ENCODE results near the gene MMEL1.
"Not testable (repeated sequence)": the region's sequence is repeated elsewhere in the genome, so short reads cannot be mapped to it uniquely, and the experiment has no call there.

Gene MMEL1

DNA sequence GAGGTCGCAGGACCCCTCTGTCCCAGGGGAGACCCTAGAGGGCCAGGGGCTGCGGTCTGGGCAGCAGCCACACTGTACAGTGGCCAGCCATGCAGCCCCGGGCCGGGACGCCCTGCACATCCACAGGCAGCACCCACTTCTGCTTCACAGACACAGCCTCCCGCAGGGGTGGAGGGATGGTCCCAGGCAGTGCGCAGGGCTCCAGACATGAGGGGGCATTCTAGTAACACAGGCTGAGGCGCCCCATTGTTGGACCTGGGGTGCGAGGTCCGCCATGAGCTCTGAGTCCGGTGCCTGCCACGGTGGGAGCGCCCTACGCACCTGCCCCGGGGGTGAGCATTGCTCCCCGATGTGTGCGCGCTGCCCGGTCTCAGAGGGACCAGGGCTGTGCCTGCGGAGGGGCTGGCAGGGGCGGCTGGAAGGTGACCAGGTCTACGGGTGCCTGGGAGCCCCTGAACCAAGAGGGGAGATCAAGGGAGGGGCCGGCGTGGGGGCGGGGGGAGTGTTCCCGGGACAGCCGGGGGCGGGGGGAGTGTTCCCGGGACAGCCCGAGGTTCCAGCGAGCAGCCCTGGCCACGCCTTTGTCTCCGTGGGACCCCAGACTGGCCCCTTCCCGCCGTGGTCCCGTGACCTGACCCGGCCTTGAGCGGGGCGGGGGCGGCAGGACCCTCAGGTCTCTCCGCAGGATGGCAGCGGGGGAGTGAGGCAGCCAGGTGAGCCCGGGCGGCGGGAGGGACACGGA, 4.5 kb downstream of the MMEL1 start:
- DNase-seq (ENCODE audit: low read depth in 2 of 2): no peak

DNA sequence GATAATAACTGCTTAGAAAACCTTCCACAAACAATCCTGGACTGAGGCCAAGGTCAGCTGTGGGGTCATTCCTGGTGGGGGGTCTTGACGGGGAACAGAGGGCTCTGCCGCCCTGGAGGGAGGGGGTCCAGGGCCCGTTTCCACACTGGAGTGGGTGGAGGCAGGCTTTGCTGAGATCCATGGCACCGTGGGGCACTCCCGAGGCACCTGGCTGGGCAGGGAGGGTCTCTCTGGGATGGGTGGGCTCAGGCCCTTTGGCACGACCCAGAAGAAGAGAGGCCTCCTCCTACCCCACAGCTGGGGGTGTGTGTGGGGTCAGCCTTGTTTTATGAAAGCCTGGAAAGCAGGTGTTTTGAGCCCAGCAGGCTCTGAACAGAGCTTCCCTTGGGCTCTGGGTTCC, 5.1 kb downstream of the MMEL1 start:
- DNase-seq (ENCODE audit: low read depth in 2 of 2): no peak

DNA sequence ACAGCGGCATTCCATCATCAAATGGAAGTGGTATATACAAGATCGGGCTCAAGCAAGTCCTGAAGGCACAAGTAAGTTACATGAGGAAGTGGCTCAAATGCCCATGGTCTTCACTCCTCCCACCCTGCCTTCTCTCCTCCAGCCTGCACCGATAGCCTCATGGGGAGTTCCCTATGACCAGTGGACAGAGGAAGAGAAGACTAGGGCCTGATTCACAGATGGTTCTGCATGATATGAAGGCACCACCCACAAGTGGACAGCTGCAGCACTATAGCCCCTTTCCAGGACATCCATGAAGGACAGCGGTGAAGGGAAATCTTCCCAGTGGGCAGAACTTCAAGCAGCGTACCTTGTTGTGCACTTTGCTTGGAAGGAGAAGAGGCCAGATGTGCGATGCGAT, 7.1 kb downstream of the MMEL1 start:
- not testable (repeated sequence) for DNase-seq (ENCODE audit: low read depth in 2 of 2)

DNA sequence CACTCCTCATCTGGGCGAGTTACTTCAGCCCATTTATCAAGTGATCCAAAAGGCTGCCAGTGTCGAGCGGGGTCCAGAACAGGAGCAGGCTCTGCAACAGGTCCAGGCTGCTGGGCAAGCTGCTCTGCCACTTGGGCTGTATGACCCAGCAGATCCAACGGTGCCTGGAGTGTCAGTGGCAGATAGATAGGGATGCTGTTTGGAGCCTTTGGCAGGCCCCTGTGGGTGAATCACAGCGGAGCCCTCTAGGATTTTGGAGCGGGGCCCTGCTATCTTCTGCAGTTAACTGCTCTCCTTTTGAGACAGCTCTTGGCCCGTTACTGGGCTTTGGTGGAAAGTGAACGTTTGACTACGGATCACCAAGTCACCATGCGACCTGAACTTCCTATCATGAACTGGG, 7.5 kb downstream of the MMEL1 start:
- DNase-seq (ENCODE audit: low read depth in 2 of 2): no peak

DNA sequence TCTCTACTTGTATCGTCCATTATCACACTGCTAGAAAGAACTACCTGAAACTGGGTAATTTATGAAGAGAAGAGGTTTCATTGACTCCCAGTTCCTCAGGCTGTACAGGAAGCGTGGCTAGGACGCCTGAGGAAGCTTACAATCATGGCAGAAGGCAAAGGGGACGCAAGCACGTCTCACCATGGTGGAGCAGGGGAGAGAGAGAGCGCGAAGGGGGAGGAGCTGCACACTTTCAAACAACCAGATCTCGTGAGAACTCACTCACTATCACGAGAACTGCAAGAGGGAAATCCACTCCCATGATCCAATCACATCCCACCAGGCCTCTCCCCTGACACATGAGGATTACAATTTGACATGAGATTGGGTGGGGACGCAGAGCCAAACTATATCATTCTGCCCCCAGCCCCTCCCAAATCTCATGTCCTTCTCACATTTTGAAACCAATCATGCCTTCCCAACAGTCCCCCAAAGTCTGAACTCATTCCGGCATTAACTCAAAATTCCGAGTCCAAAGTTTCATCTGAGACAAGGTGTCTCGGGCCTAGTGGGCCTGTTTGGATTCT, 8.0 kb downstream of the MMEL1 start:
- DNase-seq (ENCODE audit: low read depth in 2 of 2): no peak

DNA sequence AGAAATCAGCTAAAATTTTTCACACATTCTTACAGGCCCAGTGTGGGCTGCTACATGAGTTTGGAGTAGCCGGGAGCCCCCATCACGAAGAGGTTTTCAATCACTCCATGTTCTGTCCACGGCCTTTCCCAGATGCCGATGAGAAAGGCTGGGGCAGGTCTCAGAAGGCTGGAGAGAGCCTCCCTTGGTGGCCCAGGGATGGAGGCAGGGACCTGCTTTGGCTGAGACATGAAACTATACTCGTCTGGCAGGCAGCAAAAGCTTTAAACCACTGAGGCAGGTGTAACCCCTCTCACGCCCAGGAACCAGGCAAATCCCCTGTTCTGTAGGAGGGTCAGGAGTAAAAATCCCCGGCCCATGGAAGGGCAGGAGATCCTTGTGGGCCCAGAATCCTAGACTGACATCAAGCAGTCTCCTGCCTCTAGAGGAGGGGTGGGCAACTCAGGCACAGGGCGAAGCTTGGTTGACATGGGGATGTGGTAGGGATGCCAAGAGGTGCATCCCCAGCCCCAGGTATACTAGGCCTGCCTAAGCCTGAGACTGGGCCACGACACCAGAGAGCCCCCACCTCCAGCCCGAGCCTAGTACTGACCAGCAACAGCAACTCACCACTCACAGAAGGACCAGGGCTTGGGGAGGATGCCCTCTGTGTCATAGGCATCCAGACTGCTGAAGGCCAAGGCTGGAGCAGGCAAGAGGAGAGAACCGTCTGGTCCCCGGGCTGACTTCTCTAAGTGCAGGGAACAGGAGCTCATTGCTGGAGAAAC, 9.1 kb downstream of the MMEL1 start:
- no peak for DNase-seq (ENCODE audit: low read depth in 2 of 2)

DNA sequence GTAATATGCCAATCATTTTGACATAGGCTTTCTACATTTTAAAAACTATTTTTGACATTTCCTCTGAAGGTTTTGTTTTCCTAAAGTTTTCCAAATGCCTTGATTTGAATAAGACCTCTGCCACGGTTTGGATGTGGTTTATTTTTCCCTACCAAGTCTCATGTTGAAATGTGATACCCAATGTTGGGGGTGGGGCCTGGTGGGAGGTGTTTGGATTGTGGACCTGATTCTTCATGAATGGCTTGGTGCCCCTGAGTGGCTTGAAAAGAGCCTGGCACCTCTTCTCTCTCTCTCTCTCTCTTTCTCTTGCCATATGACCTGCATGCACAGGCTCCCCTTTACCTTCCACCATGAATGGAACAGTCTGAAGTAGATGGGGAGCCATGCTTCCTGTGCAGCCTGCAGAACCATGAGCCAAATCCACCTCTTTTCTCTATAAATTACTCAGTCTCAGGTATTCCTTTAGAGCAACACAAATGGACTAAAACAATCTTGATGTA, 14.8 kb downstream of the MMEL1 start:
- no peak for DNase-seq (ENCODE audit: low read depth in 2 of 2)

DNA sequence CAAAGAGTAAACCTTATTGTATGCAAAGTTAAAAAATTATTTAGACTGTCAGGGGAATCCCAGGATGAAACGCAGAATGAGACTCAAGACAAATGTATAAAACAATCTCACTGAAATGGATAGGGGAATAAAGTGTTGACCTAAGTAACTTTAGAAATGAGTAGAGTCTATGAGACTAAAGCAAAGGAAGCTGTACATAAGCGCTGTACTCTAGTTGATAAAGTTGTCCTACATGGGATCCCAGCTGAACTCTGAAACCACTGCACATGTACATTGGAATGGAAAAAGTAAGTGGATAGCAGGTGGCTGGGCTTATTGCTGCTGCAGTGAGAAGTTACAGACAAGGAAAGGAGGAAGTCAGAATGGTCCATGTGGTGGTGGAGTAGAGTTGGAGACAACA, 18.7 kb downstream of the MMEL1 start:
- no peak for DNase-seq (ENCODE audit: low read depth in 2 of 2)

DNA sequence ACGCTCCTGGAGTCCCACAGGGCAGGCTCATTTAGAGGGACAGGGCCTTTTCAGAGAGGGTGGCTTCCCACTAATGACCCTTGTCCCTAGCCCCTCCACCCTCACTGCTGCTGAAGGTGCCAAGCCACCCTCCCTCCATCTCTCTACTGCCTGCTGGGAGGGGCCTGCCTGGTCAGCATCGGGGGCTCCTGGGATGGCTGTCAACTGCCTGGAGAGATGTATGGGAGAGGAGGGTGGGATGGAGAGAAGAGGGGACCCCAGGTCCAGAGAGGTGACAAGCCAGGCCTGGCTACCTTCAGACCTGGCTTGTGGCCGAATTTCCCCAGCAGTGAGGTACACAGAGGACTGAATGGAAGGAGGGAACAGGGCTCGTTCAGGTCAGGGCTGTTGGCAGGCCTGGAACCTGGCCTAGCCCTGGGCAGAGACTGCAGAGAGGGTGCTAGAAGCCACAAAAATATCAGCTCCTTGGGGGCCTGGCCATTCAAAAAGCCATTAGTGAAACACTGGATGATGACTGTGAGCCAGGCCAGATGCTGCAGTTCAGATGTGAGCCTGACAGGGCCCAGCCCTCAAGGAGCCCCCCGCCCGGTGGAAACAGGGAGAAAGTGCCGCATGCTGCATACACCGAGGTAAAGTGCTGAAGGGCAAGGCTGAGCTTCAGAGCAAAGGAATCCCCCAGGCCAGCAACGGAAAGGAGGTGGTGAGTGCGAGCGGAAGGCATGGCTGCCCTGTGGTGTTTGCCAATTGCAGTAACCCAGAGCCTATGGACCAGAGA, 20.0 kb downstream of the MMEL1 start:
- DNase-seq (ENCODE audit: low read depth in 2 of 2): no peak

DNA sequence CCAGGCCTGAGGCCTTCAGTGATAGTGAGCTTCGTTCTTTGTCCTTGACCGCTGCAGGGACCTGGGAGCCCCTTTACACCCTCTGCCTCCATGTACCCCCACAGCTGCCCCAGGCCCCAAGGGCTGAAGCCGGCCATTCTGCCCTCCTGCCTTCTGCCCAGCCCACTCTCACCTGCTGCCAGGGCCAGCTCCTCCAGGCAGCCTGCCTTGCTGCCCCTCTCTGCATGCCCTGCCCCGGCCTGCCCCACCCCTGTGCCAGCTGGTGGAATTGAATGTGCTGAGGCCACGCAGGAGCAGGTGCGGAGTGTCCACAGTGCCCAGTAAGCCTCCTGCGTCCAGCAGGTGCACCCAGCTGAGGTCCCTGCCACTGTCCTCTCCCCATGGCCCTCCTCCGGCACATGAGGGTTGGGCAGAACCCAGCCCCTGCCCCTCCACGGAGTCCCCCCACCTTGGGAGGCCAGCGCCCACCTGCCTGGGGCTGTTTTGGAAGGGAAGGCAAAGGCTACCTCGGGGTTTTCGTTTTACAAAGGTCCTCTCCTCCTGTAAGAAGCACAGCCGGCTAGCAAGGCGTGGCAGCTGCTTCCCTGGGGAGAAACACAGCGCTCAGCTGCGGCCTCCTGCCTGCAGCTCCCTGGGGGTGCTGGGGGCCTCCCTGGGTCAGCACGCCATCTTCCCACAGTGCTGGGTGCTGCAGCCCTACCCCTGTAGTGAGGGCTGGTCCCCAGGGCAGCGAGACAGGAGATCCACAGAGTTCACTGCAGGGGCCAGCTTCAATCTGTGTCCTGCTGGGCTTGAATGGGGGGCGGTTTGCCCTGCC, 21.0 kb downstream of the MMEL1 start:
- DNase-seq (ENCODE audit: low read depth in 2 of 2): no peak

DNA sequence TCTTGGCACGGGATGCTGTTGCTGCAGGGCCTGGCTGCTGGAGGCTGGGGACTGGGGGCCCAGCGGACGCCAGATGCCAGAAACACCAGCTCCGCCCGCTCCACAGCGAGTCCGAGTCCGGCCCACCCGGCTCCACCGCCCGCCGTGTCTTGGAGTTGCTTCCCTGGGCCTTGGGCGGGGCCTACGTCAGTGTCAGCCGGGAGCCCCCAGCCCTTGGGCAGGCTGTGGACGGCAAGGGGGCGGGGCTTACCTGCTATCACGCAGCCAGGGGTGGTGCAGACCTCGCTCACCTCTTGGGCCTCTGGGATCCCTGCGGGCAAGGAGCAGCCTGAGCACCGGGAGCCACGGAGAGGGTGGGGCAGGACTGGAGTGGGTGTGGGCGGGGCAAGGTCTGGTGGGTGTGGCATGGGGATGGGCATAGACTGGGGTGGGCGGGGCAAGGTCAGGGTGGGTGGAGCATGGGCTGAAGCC, 21.8 kb downstream of the MMEL1 start:
- no peak for DNase-seq (ENCODE audit: low read depth in 2 of 2)

DNA sequence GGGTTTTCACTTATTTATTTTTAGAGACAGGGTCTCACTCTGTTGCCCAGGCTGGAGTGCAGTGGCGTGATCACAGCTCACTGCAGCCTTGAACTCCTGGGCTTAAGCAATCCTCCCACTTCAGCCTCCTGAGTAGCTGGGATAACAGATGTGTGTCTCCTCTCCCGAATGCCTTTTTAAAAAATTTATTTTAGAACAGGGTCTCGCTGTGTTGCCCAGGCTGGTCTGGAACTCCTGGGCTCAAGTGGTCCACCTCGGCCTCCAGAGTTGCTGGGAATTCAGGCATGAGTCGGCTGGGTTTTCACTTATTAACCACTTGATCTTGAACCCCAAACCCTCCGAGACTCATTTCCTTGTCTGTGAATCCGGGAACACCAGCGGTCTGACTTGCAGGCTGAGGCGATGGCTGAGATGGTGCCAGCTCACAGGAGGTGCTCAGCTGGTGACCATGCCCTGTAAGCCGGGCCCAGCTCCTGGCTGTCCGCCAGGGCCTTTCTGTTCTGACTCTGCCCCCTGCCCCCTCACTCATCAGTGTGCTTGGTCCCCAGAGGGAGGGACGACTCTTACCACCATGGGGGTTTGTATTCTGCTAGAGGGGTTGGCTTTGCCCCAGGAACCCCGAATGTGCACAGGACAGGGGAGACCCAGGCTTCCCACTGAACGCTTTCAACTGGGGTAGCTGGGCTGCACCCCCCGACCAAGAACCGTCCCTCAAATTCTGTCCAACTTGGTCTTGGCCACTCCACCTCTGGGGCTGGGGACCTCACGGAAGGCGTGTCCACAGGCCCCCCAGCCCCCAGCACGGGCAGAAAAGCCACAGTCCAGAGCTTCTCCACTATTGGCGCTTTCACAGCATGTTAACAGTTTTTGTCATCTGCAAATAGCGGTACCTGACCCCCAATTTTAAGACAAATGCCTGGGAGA, 22.5 kb downstream of the MMEL1 start:
- DNase-seq (ENCODE audit: low read depth in 2 of 2): no peak

DNA sequence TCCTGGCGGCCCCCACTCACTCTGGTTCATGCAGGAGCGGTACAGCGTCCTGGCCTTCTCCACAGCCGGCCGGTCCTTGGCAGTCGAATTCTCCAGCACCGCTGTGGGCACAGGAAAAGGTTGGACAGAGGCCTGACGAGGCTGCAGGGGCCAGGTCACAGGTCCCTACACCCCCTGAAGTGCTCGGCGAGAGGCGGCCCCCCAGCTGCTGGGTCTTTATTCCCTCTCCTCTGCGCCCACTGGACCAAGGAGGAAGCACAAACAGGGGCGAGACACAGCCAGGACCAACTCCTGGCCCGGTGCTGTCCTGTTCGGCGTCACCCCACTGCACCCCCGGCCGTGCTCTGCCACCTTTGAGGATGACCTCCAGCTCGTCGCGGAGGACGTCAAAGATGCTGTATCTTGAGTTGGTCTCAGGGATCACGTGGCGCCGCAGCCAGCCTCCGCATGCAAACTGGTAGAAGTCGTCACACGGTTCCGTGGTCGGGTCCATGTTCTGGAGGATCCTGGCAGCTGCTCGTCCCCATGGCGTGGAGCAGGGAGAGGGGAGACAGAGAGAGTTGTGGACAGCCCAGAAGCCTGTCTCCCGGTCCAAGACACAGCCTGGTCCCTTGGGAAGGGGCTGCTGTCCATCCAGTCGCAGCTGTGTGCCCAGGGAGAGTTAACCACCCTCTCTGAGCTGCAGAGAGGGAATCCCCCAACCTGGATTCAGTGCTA, 23.3 kb downstream of the MMEL1 start:
- DNase-seq (ENCODE audit: low read depth in 2 of 2): no peak

DNA sequence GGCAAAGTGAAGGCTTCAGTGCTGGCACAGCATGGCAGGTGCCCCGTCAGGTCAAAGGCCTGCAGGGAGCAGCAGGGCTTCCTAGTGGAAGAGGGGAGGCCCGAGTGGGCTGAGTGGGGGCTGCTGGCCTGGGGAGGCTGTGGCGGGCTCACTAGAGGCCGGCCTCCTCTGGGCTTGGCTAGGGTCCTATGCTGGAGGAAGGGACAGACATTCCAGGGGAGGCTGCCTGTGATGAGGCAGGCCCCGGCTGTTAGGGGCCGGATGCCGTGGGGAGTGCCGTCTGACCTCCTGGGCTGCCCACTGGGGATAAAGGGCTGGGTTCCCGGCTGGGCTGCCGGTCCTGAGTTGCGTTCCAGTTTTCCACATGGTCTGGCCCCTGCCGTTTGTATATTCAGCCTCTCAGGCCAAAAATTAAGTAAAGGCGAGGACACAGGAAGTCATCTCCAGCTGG, 25.1 kb downstream of the MMEL1 start:
- no peak for DNase-seq (ENCODE audit: low read depth in 2 of 2)

DNA sequence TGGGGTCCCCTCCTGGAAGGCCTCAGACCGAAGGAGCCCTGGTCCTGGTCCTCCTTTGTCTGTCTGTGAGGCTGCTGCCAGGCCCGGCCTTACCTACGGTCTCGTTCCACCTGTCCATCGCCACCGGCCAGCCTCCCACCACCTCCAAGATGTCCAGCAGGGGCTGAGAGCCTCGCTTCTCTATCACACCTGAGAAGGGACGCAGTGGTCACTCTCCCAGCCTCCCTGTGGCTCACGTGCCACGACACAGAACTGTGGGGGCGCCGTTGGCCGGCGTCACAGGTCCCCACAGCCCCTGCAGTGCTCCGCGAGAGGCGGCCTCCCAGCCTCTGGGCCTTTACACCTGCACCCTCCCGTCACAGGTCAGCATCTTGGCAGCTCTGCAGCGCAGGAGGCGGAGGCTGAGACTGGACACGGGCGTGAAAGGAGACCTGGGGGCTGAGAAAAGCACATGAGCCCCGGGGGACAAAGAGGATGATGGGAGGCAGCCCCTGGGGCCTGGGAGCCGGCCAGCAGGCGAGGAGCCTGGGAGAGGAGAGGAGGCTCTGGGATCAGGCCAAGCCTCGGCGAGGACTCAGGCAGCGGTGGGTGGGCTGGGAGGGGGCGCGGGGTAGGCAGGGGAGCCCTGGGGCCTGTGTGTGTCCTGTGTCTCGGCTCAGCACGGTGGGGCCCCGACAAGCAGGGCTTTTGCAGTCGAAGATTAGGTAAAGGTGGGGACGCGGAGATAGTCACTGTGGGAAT, 25.8 kb downstream of the MMEL1 start:
- no peak for DNase-seq (ENCODE audit: low read depth in 2 of 2)

DNA sequence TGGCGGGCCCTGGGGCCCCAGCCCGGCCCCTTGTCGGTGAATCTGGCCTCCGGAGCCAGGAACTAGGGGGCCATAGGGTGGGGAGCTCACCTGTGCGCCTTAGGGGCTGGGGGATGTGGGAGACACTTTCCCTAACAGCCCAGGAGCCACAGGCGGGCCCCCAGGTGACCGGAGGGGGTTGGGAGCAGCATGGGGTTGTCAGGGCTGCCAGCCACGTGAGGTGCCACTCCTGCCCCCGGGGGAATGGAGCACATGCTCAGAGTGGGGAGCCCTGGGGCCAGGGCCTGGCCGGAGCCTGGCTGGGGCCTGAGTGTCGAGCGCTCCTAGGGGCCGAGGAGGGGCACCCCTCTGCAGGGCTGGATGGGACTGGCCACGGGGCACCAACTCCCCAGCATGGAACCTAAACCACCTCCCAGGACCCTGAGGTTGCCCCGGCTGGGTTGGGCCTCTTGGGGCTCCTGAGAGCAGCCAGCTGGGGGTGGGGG, 26.4 kb downstream of the MMEL1 start:
- DNase-seq (ENCODE audit: low read depth in 2 of 2): no peak

DNA sequence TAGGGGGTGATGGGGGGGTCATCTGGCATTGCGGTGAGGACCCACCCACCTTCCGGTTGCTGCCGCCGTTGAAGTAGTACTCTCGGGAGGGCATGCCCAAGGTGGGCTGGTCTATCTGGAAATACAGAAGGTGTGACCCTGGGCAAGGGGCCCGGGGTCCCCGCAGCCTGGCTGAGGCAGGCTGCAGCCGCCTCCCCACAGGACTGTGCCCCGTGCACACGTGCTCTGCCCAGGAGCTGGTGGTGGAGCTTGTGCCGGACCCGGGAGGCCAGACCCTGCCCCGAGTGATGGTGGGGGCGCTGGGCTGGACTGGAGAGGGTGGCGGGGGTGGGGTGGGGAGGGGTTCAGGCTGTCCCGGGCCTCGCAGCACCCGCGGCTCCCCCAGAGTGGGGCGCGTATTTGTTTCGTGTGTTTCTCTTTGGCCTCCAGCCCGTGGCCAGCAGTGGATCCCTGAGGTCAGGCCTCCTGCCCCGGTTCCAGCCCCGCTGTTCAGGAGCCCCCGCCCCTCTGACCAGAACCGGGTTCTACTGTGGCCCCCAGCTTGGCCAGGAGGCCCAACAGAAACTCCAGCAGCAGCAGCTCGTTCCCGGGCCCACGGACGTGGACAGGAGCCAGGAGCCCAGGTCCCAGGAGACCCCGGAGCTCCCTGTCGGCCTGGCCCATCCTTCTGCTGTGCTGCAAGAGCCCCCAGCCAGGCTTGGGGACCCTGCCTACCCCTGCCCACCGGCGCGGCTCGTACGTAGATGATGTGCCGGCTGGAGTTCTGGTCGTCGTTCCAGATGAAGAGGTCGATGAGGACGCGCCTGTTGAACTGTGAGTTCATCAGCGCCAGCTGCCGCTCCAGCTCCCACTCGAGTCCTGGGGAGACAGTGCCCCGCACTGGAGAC, 27.1 kb downstream of the MMEL1 start:
- no peak for DNase-seq (ENCODE audit: low read depth in 2 of 2)

Measured in stimulated activated CD8-positive, alpha-beta memory T cell treated with anti-CD3 and anti-CD28 coated beads, Interleukin-2, amount 100 ng/mL, for 1 hour (primary cell).